Loucy (cell line): ENCODE results near the gene PATL1.

Experiments
- EZH2phosphoT487 ChIP-seq: fragments of 200-600 bp; IDR thresholded peaks from 2 replicates; pipeline ENCODE4 v1.6.1; 2018; ENCODE audit warnings: antibody characterized with exemption, mild to moderate bottlenecking, moderate library complexity, borderline replicate concordance
- TF ChIP-seq, protein P1 (sequence below): fragments of 200-600 bp; sonication (generic); conservative IDR thresholded peaks from 2 replicates; pipeline ENCODE4 v1.5.1; 2014; ENCODE audit warnings: mild to moderate bottlenecking, antibody characterized with exemption, low read length

DNA sequence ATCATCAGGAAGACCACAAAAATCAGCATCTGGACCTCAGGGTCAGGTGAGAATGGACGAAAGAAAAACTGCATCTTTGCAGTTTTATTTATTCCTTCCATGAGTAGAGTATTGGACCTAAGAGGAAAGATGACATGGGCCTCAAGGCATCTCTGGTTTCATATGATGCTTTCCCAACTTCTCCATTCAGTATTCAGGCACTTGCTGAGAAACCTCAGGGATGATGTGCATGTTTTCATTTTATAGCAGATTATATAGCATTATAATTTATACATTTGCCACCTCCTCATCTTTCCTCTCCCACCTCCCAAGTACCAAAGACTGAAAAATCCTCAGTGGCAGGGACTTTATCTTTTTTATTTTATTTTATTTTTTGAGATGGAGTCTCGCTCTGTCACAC, 44.9 kb upstream of the PATL1 start, which contains the start of gene OR10V1:
- TF ChIP-seq, protein P1, sequence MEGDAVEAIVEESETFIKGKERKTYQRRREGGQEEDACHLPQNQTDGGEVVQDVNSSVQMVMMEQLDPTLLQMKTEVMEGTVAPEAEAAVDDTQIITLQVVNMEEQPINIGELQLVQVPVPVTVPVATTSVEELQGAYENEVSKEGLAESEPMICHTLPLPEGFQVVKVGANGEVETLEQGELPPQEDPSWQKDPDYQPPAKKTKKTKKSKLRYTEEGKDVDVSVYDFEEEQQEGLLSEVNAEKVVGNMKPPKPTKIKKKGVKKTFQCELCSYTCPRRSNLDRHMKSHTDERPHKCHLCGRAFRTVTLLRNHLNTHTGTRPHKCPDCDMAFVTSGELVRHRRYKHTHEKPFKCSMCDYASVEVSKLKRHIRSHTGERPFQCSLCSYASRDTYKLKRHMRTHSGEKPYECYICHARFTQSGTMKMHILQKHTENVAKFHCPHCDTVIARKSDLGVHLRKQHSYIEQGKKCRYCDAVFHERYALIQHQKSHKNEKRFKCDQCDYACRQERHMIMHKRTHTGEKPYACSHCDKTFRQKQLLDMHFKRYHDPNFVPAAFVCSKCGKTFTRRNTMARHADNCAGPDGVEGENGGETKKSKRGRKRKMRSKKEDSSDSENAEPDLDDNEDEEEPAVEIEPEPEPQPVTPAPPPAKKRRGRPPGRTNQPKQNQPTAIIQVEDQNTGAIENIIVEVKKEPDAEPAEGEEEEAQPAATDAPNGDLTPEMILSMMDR: no peak
- TF ChIP-seq EZH2phosphoT487: no peak
